LNCaP clone FGC (cell line): ENCODE results near the gene PPIL1.
A peak's percentile ranks its signal among the peaks of the same experiment; 100 is the strongest.

Source experiments
- DNase-seq: peaks from one replicate; pipeline ENCODE4 v3.0.0-alpha.2; 2011; ENCODE audit warnings: low read depth
- H3K4me3 ChIP-seq: 2 replicates; pipeline ENCODE4 v1.5.1; 2011; ENCODE audit warnings: mild to moderate bottlenecking, low read depth, low read length, control low read depth
- TF ChIP-seq, protein P1 (sequence below): IDR thresholded peaks from 2 replicates; pipeline ENCODE4 v1.5.1; 2012; ENCODE audit warnings: mild to moderate bottlenecking; ENCODE audit not compliant: control insufficient read depth, insufficient read depth; ENCODE audit errors: extremely low read depth

Gene PPIL1

DNA sequence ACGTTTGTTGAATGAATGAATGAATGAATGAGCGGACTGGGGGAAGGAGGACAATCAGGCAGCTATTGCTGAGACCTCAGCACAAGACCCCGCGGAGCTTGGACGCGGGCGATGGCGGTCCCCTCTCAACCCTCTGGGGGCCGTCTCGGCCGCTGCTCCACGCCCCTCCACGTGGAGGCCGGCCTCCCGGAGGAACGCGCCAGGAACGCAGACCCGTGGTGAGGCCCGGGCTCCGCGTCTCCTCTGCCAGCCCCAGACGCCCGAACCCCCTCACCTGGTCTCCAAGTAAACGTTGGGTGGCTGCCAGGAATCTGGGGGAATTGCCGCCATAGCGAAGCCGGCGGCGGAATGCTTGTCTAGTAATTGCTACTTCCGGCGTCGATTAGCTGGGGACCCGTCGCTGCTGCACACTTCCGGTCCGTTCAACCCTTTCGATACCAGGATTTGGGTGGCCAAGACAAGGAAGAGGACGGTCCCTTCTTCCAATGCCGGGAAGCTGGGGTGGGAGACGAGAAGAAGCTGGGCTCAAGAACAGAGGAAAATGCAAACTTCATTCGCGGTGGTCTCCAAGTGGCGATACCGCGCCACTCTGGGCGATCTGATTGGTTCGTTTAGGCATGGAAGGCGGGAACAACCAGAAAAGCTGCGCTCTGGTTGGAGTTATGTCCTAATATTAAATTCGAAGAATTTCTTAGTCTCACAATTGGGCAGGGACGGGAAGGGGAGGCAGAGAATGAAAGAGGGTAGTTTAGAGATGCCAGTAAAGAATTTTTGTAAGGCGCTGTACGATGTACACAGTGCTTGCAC is at the start of gene PPIL1:
TSS of gene PPIL1 (minus strand) at position 361 of the 807 bp plus-strand sequence. CDS start at position 330, 31 bp downstream.
- TF ChIP-seq, protein P1, sequence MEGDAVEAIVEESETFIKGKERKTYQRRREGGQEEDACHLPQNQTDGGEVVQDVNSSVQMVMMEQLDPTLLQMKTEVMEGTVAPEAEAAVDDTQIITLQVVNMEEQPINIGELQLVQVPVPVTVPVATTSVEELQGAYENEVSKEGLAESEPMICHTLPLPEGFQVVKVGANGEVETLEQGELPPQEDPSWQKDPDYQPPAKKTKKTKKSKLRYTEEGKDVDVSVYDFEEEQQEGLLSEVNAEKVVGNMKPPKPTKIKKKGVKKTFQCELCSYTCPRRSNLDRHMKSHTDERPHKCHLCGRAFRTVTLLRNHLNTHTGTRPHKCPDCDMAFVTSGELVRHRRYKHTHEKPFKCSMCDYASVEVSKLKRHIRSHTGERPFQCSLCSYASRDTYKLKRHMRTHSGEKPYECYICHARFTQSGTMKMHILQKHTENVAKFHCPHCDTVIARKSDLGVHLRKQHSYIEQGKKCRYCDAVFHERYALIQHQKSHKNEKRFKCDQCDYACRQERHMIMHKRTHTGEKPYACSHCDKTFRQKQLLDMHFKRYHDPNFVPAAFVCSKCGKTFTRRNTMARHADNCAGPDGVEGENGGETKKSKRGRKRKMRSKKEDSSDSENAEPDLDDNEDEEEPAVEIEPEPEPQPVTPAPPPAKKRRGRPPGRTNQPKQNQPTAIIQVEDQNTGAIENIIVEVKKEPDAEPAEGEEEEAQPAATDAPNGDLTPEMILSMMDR: no peak
- DNase-seq: peak; percentile 73
- H3K4me3 ChIP-seq: peak within 1 kb of the TSS; percentile 90

DNA sequence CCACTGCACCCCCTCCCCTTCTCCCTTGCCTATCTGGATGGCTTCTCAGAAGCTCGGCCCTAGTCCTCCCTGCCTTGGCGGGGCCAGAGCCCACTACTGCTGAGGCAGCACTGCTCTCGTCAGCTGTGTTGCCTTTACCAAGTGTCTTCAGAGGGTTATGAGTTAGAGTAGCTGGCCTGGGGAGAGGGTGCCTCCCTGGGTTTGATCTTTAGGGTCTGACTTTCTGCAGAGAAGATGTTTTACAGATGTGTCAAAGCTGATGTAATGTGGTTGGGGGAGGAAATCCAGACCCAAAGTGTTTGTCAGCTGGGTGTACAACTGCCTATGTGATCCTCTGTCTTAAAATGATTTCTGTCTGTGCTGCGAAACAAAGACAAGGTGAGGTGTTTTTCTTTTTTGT is 49.5 kb upstream of the PPIL1 start:
- DNase-seq: no peak
- TF ChIP-seq, protein P1: no peak
- no peak overlapping the region for H3K4me3 ChIP-seq

DNA sequence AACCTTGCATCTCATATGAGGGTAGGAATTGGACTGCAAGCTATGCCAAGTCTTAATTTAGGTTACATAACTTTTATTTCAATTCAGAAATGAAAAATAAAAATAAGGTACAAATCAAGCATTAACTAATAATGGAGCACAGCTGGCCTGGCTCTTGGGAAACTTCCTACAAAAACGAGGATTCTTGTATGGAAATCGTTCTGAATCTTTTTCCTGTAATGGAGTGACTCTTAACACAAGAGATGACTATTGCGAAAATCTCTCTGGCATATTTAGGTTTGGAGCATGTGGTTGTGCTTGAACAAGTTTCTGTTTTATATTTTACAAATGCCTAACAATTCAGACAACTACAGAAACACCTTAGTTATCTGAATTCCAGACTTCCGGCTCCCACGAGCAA is 45.9 kb upstream of the PPIL1 start:
- TF ChIP-seq, protein P1: no peak
- no peak overlapping the region for H3K4me3 ChIP-seq
- no peak for DNase-seq

DNA sequence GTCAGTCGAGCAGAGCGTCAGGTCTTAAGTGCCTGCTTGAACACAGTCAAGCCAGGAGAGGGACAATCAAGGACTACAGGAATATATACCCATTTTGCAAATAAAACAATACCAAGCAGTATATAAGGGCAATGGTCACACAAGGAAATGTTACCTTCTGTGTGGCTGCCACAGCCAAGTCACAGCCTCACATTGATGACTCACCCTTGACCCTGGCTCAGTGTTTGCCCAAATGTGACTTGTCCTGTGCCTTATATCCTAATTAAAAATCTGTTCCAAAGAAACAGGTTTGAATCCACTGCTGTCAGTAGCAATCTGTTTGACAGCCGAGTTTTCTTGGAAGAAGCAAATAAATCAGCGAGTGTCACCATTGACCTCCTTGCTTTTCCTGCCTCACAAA is 45.4 kb upstream of the PPIL1 start:
- no peak overlapping the region for H3K4me3 ChIP-seq
- TF ChIP-seq, protein P1: no peak
- DNase-seq: peak; percentile 69

DNA sequence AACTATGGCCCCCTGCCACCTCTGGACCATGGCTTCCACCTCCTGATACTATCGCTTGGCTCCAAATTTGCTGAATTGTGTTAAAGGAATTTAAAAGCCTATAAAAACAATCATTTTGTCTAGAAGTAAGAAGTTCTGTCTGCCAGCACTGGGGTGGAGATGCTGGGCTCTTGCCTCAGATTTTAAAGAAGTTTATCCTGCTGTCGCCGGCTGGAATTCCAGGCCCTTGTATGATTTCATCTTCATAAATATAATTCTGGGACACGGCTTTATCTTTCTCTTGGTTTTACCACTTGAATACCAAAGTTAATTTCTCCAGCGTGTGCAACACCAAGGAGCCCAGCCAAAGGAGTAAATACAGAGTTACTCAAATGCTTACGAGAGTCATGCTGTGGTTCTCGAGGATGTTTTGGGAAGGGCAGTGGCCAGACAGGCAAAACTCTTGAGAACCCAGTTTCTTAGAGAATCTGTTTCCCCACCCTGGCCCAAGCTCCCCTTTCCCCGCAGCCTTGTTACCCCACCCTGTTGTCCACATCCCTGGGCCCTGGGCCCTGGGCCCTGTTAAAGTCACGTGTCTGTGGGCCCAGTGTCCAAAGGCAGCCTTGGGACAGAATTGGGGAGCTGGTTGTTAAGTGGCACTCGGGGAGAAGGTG is 43.1 kb upstream of the PPIL1 start:
- H3K4me3 ChIP-seq: no peak overlapping the region
- TF ChIP-seq, protein P1: no peak
- no peak for DNase-seq

DNA sequence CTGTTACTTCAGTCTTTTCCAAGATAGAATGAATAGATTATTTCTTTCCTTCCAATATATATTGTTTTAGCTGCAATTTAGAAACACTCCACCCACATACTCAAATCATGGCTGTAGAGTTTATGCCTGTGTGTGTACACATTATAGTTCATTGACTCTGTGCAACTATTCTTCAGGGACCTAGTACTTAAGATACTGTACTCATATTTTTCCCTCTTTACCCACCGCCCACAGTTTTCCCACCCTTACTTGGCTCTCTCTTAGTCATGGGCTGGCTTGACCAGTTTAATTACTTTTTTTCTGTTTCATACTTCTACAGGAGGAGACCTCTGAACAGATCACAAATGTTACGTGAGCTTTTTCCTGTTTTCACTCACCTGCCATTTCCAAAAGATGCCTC is 41.5 kb upstream of the PPIL1 start:
- TF ChIP-seq, protein P1: no peak
- no peak overlapping the region for H3K4me3 ChIP-seq
- no peak for DNase-seq
